Measurements from ENCODE around the gene OSBPL5. TPM values are rescaled to one million over a fixed set of nuclear protein-coding genes. Genes with fewer than 3 reads are reported as not detected.

The OSBPL5 gene
- total and polyA plus RNA-seq, 5 donors from 2014 or later = 0.22 to 2.2 (median 0.23) TPM; not detected in 2

DNA sequence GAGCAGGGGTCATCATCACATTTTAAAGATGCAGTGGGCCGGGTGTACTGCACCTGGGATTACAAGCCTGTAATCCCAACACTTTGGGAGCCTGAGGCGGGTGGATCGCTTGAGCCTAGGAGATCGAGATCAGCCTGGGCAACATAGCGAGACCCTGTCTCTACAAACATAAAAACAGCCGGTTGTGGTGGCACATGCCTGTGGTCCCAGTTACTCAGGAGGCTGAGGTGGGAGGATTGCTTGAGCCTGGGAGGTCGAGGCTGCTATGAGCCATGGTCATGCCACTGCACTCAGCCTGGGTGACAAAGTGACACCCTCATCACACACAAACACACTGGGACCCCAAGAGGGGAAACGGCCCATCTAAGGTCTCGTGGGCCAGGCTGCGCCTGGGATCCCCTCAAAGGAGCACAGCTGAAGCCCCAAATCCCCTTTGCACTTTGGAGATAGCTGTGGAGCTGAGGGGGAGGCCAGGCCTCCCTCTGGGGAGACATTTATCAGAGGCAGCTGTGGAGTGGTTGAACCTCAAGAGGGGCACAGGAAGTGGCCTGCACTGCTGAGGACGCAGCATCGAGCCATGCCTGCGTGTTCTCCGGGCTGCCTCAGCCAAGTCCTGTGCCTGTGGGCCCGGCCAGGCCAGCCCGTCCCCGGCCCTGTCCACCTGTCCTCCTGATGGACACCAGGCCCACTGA is 27.5 kb downstream of the OSBPL5 start:
- no peaks in the 10 kb centered on the region for H3K9me3 ChIP-seq (ENCODE audit: control insufficient read depth in 2 of 2, low read length in 2 of 2)
- Mint-ChIP-seq H3K36me3 (no peaks in the 10 kb centered on the region), H3K4me1 (no peaks in the 10 kb centered on the region), H3K27me3 (no peaks in the 10 kb centered on the region), H3K4me3 (no peak overlapping the region), H3K27ac (no peak overlapping the region), H3K9me3 (no peaks in the 10 kb centered on the region)
- no peak overlapping the region for H3K4me3 ChIP-seq (ENCODE audit: low read depth, low read length)
- no peaks in the 10 kb centered on the region for H3K36me3 ChIP-seq (ENCODE audit: control insufficient read depth, insufficient read depth, low read length)
- DNase-seq = no peak
- H3K4me1 ChIP-seq (ENCODE audit: control insufficient read depth, insufficient read depth, low read length, poor library complexity, severe bottlenecking) = no peaks in the 10 kb centered on the region
- no peak for ATAC-seq (ENCODE audit: low read depth in 2 of 2)
- no peaks in the 10 kb centered on the region for H3K27me3 ChIP-seq (ENCODE audit: control insufficient read depth, insufficient read depth, low read length)
- H3K27ac ChIP-seq (ENCODE audit: insufficient read depth, low read length, poor library complexity, severe bottlenecking) = no peak overlapping the region

DNA sequence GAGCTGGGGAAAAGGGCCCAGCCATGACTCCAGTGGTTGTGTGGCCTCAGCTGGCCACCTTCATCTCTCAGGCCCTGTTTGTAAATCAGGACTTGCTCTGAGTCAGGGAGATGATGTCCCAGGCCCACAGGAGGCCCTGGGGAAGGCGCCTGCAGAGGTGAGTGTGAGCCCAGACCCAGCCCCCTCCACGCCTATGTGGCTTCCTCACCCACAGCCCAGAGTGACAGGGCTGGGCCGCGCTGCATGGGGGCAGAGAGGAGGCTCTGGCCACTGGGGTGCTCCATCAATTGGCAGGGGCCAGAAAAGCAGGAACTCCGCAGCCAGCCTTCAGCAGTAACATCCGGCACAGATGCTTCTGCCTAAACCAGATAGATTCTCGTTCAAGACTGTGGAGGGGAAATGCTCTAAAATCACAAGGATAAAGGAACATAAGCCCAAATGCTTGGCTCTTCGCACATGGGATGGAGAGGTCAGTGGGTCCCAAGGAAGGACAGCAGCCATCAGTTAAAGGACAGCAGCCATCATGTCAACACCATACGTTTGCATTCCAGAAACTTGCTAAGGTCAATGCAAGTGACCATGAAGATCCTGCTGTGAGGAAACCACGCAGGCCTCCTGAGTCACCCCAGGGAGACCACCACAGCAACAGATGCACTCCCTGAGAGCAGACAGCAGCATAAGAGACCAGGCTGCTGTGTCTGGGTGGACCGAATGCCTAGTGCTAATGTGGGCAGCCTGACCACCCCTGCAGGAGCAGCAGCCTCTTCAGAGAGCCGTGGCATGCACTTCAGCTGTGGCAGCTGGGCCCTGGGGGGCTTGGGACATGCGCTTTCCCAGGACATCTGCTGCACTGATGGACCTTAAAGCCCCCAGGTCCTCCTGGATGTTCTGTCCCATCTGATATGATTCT is 28.3 kb downstream of the OSBPL5 start:
- Histone ChIP-seq H3K27me3 (ENCODE audit: control insufficient read depth, insufficient read depth, low read length) (no peaks in the 10 kb centered on the region), H3K4me3 (ENCODE audit: low read depth, low read length) (no peak overlapping the region), H3K27ac (ENCODE audit: insufficient read depth, low read length, poor library complexity, severe bottlenecking) (no peak overlapping the region), H3K4me1 (ENCODE audit: control insufficient read depth, insufficient read depth, low read length, poor library complexity, severe bottlenecking) (no peaks in the 10 kb centered on the region), H3K36me3 (ENCODE audit: control insufficient read depth, insufficient read depth, low read length) (no peaks in the 10 kb centered on the region), H3K9me3 (ENCODE audit: control insufficient read depth in 2 of 2, low read length in 2 of 2) (no peaks in the 10 kb centered on the region)
- ATAC-seq (ENCODE audit: low read depth in 2 of 2) = peak in 1 of 2 donors; percentile 14
- H3K4me3 Mint-ChIP-seq = no peak overlapping the region
- no peaks in the 10 kb centered on the region for H3K9me3 Mint-ChIP-seq
- no peaks in the 10 kb centered on the region for H3K4me1 Mint-ChIP-seq
- H3K27me3 Mint-ChIP-seq = no peaks in the 10 kb centered on the region
- no peak for DNase-seq
- no peaks in the 10 kb centered on the region for H3K36me3 Mint-ChIP-seq
- no peak overlapping the region for H3K27ac Mint-ChIP-seq

DNA sequence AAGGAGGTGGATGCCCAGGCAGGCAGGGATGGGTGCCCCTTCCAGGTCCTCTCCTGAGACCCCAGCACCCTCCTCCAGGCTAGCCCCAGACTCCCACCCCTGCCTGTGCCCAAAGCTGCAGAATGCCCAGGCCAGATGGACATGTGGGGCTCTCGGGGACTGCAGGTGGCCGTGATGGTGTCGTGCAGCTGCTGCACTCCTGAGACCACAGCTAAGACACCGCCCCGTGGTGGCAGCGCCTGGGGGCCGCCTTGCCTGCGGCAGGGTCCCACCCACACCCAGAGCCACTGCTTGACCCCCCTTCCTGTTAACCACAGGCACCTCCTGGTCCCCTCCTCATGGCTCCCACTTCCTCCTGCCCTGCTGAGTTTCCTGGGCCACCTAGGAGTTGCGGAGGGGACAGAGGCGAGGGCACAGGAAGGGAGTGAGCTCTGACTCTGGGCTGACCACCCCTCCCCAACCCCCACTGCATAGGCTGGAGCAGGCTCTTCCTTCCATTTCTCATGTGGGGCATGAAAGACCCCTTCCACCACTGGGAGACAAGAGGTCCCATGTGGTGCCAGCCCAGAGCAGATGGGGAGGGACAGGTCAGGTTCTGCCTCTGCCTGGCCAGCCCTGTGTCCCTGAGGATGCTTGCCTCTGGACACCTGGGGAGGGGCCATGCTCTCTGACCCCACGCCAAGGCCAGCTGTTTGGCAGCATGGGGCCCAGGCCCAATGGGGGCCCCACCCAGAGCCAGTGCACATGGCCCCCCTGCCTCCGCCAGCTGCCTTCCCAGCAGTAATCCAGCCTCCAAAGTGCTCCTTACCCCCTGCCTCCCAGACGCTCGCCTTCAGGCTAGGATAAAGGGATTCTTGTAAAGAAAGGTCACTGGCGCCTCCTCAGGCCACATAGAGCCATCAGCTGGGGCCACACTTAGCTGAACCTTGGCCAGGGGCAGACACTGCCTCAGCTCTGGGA is 29.3 kb downstream of the OSBPL5 start:
- Mint-ChIP-seq H3K4me1 (no peaks in the 10 kb centered on the region), H3K36me3 (no peaks in the 10 kb centered on the region), H3K9me3 (no peaks in the 10 kb centered on the region), H3K27ac (no peak overlapping the region), H3K27me3 (no peaks in the 10 kb centered on the region), H3K4me3 (no peak overlapping the region)
- no peaks in the 10 kb centered on the region for H3K9me3 ChIP-seq (ENCODE audit: control insufficient read depth in 2 of 2, low read length in 2 of 2)
- H3K27me3 ChIP-seq (ENCODE audit: control insufficient read depth, insufficient read depth, low read length) = no peaks in the 10 kb centered on the region
- H3K27ac ChIP-seq (ENCODE audit: insufficient read depth, low read length, poor library complexity, severe bottlenecking) = no peak overlapping the region
- no peaks in the 10 kb centered on the region for H3K4me1 ChIP-seq (ENCODE audit: control insufficient read depth, insufficient read depth, low read length, poor library complexity, severe bottlenecking)
- no peaks in the 10 kb centered on the region for H3K36me3 ChIP-seq (ENCODE audit: control insufficient read depth, insufficient read depth, low read length)
- ATAC-seq (ENCODE audit: low read depth in 2 of 2) (peak in 1 of 2 donors; percentile 8), DNase-seq (no peak)
- H3K4me3 ChIP-seq (ENCODE audit: low read depth, low read length) = no peak overlapping the region

DNA sequence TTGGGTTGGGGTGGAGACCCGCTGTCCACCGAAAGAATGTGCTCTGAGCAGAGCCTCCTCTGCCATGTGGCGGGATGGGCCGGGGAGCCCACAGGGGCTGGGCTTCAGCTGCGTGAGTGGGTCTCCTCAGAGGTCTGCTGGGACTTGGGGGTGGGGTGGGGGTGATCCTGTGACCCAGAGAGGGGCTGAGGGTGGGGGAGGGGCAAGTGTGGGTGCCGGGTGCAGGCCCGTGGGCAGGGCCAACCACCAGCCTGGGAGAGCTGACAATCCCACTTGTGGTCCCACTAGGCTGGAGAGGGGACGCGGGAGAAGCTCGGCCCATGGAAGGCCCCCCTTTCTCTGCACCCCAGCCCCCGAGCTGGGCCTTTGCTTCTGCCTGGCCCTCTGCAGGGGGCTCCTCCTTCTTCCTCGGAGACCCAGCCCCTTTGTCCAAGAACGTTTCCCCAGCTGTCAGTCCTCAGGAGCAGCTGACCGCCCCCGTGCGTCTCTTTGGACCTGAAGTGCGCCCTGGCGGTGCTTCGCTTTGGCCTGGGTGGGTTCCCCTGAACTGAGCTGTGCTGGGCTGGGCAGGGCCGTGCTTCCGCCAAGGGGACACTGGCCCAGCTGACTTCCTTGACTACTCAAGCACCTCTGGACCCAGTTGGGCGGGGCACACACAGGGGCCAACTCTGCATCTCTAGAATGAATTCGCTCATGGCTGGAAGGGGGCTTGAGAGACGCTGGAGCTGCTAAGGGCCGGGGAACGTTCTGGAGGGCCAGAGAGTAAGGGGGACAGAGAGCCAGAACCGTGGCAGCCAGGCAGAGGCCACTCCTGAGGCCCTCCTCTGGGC is 30.2 kb downstream of the OSBPL5 start:
- Histone ChIP-seq H3K36me3 (ENCODE audit: control insufficient read depth, insufficient read depth, low read length) (no peaks in the 10 kb centered on the region), H3K4me1 (ENCODE audit: control insufficient read depth, insufficient read depth, low read length, poor library complexity, severe bottlenecking) (no peaks in the 10 kb centered on the region), H3K4me3 (ENCODE audit: low read depth, low read length) (no peak overlapping the region), H3K27me3 (ENCODE audit: control insufficient read depth, insufficient read depth, low read length) (no peaks in the 10 kb centered on the region), H3K27ac (ENCODE audit: insufficient read depth, low read length, poor library complexity, severe bottlenecking) (no peak overlapping the region), H3K9me3 (ENCODE audit: control insufficient read depth in 2 of 2, low read length in 2 of 2) (no peaks in the 10 kb centered on the region)
- Mint-ChIP-seq H3K27me3 (no peaks in the 10 kb centered on the region), H3K9me3 (no peaks in the 10 kb centered on the region), H3K36me3 (no peaks in the 10 kb centered on the region), H3K27ac (no peak overlapping the region), H3K4me1 (no peaks in the 10 kb centered on the region), H3K4me3 (no peak overlapping the region)
- ATAC-seq (ENCODE audit: low read depth in 2 of 2) (no peak), DNase-seq (no peak)

DNA sequence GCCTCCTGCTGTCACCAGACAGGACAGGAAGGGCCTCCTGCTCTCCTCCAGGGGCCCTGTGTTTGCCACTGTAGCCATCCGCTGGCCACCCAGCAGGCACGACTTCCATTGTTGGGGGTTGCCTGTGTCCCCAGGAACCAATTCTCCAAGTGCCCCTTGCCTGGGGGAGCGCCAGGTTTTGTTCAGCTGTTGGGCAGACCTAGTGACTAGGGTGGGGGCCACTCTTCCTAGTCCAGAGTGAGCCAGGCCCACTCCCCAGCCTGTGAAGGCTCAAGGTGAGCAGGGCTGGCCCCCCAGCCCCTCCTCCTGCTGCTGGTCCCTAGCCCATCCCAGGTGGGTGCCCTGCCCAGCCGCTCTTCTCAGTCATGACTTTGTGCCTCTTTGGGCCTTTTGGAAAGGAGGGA is 30.9 kb downstream of the OSBPL5 start:
- H3K27ac ChIP-seq (ENCODE audit: insufficient read depth, low read length, poor library complexity, severe bottlenecking) = no peak overlapping the region
- DNase-seq = no peak
- Mint-ChIP-seq H3K4me3 (no peak overlapping the region), H3K4me1 (no peaks in the 10 kb centered on the region), H3K9me3 (no peaks in the 10 kb centered on the region), H3K36me3 (no peaks in the 10 kb centered on the region), H3K27me3 (no peaks in the 10 kb centered on the region), H3K27ac (peak overlapping the region in 1 of 3 donors; percentile 56)
- H3K9me3 ChIP-seq (ENCODE audit: control insufficient read depth in 2 of 2, low read length in 2 of 2) = no peaks in the 10 kb centered on the region
- no peaks in the 10 kb centered on the region for H3K27me3 ChIP-seq (ENCODE audit: control insufficient read depth, insufficient read depth, low read length)
- H3K36me3 ChIP-seq (ENCODE audit: control insufficient read depth, insufficient read depth, low read length) = no peaks in the 10 kb centered on the region
- no peak for ATAC-seq (ENCODE audit: low read depth in 2 of 2)
- H3K4me1 ChIP-seq (ENCODE audit: control insufficient read depth, insufficient read depth, low read length, poor library complexity, severe bottlenecking) = no peaks in the 10 kb centered on the region
- no peak overlapping the region for H3K4me3 ChIP-seq (ENCODE audit: low read depth, low read length)

DNA sequence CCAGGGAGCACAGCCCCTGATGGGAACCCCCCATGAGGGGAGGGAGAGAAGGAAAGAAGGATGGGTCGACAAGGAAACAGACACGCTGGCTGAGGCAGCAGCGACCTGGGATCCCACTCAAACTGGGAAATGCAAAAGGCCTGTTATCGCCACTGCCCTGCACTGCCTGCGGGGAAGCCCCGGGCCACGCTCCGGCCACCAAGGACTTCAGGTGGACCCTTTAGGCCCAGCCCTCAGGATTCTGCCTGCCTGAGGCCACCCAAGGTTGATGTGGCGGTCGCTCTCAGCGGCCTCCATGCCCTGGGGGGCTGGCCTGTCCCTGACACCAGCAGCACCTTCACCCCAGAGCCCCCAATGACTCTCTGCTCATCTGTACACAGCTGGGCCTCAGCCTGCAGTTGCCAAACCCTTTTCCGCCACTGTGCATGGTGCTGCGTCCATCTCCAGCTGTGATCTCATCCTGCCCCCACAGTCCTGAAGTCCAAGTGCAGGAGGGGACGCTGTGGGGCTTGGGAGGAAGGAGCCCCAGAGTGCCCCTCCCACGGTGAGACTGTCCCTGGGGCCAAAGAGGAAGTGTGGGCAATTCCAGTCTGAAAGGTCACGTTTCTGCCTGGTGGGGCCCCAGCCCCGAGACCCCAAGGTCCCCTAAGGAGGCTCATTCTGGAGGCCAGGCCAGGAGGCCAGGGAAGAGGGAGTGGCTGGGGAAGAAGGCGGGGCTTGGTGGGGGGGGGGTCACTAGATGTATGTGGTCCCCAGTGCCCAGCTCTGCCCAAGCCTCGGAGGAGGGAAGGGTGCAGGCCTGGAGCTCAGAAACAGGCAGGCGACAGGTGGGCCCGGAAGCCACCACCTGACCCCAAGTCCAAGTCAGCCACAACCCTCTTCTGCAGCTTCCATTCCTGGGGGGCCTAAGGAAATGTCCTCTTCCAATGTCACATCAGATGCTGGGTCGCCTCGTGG is 31.6 kb downstream of the OSBPL5 start:
- ATAC-seq (ENCODE audit: low read depth in 2 of 2) (no peak), DNase-seq (no peak)
- Mint-ChIP-seq H3K4me3 (no peak overlapping the region), H3K27me3 (no peaks in the 10 kb centered on the region), H3K4me1 (no peaks in the 10 kb centered on the region), H3K9me3 (no peaks in the 10 kb centered on the region), H3K27ac (peak overlapping the region in 1 of 3 donors; percentile 56), H3K36me3 (no peaks in the 10 kb centered on the region)
- no peaks in the 10 kb centered on the region for H3K27me3 ChIP-seq (ENCODE audit: control insufficient read depth, insufficient read depth, low read length)
- H3K9me3 ChIP-seq (ENCODE audit: control insufficient read depth in 2 of 2, low read length in 2 of 2) = no peaks in the 10 kb centered on the region
- no peak overlapping the region for H3K27ac ChIP-seq (ENCODE audit: insufficient read depth, low read length, poor library complexity, severe bottlenecking)
- H3K4me1 ChIP-seq (ENCODE audit: control insufficient read depth, insufficient read depth, low read length, poor library complexity, severe bottlenecking) = no peaks in the 10 kb centered on the region
- no peak overlapping the region for H3K4me3 ChIP-seq (ENCODE audit: low read depth, low read length)
- no peaks in the 10 kb centered on the region for H3K36me3 ChIP-seq (ENCODE audit: control insufficient read depth, insufficient read depth, low read length)

All from CD4-positive, CD25-positive, alpha-beta regulatory T cell (primary cell).